CD4-positive, CD25-positive, alpha-beta regulatory T cell (primary cell): ENCODE measurements around the gene STK32C. TPM values are rescaled to one million over a fixed set of nuclear protein-coding genes. Genes with fewer than 3 reads are reported as not detected.
"Not testable (repeated sequence)": the region's sequence is repeated elsewhere in the genome, so short reads cannot be mapped to it uniquely, and the experiment has no call there.

Experiments used
- ATAC-seq, 2 donors: fragments of 150-1000 bp; cut with Tn5 transposase; one replicate each; pipeline ENCODE4 v1.10.0; 2021; ENCODE audit warnings: low read depth in 2 of 2, moderate number of reproducible peaks in 2 of 2, moderate library complexity in 1 of 2
- DNase-seq, 3 donors: peaks; one replicate each; pipeline versions ENCODE4 v3.0.0 to v3.0.0-alpha.2; 2012 to 2022; ENCODE audit warnings: mixed read lengths in 1 of 3
- H3K27ac ChIP-seq: one replicate; pipeline ENCODE4 v1.7.0; 2013; ENCODE audit warnings: mild to moderate bottlenecking, low read length; ENCODE audit not compliant: insufficient read depth, poor library complexity, severe bottlenecking
- H3K27me3 ChIP-seq: one replicate; pipeline ENCODE4 v1.7.0; 2013; ENCODE audit warnings: low read length; ENCODE audit not compliant: control insufficient read depth, insufficient read depth
- H3K36me3 ChIP-seq: one replicate; pipeline ENCODE4 v1.7.0; 2013; ENCODE audit warnings: mild to moderate bottlenecking, low read length, moderate library complexity; ENCODE audit not compliant: control insufficient read depth, insufficient read depth
- H3K4me1 ChIP-seq: 2 replicates; pipeline ENCODE4 v1.7.0; 2013; ENCODE audit warnings: mild to moderate bottlenecking, low read length; ENCODE audit not compliant: insufficient read depth, control insufficient read depth, poor library complexity, severe bottlenecking
- H3K4me3 ChIP-seq: one replicate; pipeline ENCODE4 v1.7.0; 2013; ENCODE audit warnings: low read depth, mild to moderate bottlenecking, low read length, moderate library complexity
- H3K9me3 ChIP-seq, 2 experiments: 1 replicate in 1 of 2; 2 replicates in 1 of 2; pipeline ENCODE4 v1.7.0; 2013; ENCODE audit warnings: low read length in 2 of 2, mild to moderate bottlenecking in 1 of 2, moderate library complexity in 1 of 2; ENCODE audit not compliant: control insufficient read depth in 2 of 2
- H3K27ac Mint-ChIP-seq, 3 donors: one replicate each; pipeline ENCODE4 v1.8.0; 2020 to 2022; ENCODE audit warnings: mild to moderate bottlenecking in 3 of 3, mixed read lengths in 3 of 3, moderate library complexity in 2 of 3
- H3K27me3 Mint-ChIP-seq: one replicate; pipeline ENCODE4 v1.8.0; 2022; ENCODE audit warnings: mild to moderate bottlenecking, mixed read lengths
- H3K36me3 Mint-ChIP-seq: one replicate; pipeline ENCODE4 v1.8.0; 2020; ENCODE audit warnings: mixed read lengths
- H3K4me1 Mint-ChIP-seq, 4 donors: one replicate each; pipeline ENCODE4 v1.8.0; 2020 to 2022; ENCODE audit warnings: mixed read lengths in 4 of 4, mild to moderate bottlenecking in 1 of 4
- H3K4me3 Mint-ChIP-seq, 4 donors: one replicate each; pipeline ENCODE4 v1.8.0; 2020 to 2022; ENCODE audit warnings: mild to moderate bottlenecking in 4 of 4, mixed read lengths in 4 of 4, moderate library complexity in 3 of 4
- H3K9me3 Mint-ChIP-seq, 7 donors: one replicate each; pipeline ENCODE4 v1.8.0; 2020 to 2022; ENCODE audit warnings: mixed read lengths in 7 of 7, mild to moderate bottlenecking in 3 of 7, moderate library complexity in 2 of 7
- polyA plus RNA-seq, 4 donors: library from polyadenylated mRNA; unstranded; fragments of 300-500 nt; fragmentation: Illumina TruSeq; gene quantifications; one replicate each; pipeline ENCODE4 v1.2.3, GENCODE V29; 2021
- total RNA-seq: library from RNA; stranded (reverse); gene quantifications from one replicate; pipeline ENCODE4 v1.2.3, GENCODE V29; 2022

Gene STK32C
- total and polyA plus RNA-seq, 5 donors from 2014 or later, result 3.5 to 7.0 (median 6.6) TPM

DNA sequence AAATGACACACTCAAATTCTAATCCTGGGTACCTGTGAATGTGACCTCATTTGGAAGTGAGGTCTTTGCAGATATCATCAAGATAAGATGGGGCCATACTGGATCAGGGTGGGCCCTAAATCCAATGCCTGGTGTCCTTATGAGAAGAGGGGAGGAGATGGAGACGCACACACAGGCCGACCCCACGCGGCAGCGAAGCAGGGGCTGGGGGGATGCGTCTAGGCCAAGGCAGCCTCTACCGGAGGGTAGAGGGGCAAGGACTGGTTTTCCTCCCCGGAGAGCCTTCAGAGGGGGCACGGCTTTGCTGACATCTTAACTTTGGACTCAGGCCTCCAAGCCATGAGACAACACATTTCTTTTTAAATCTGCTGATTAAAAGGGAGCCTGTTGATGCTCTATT, 87.7 kb downstream of the STK32C start:
- peaks cover 4% of the 10 kb centered on the region for H3K27me3 Mint-ChIP-seq

DNA sequence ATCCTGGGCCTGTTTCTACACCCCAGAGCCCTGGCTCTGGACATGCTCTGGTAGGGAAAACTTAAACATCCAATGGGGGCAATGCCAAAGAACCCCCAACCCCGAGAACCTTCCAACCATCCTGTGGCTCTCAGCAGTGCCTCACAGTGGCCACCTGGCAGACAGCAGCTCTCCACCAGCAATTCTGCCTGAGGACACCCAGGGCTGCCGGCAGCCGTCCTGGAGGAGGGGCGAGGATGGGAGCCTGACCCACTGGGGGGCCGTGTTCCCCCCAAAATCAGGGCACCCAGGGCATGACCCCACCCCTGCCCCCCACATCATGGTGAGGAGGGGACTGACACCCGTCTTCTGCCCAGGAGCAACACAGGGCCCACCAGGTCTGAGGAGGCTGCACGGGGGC, 88.3 kb downstream of the STK32C start:
- no peak for ATAC-seq
- peaks cover 4% of the 10 kb centered on the region for H3K27me3 Mint-ChIP-seq

More for the DNA sequence above, 87.7 kb downstream of the STK32C start:
- Histone ChIP-seq H3K36me3 (no peaks in the 10 kb centered on the region), H3K27me3 (no peaks in the 10 kb centered on the region), H3K4me3 (no peak overlapping the region), H3K27ac (no peak overlapping the region), H3K4me1 (no peaks in the 10 kb centered on the region), H3K9me3 (peaks cover 3% of the 10 kb centered on the region in 2 experiments)
- no peaks in the 10 kb centered on the region for H3K4me1 Mint-ChIP-seq
- peaks cover 0 to 25% (median 3%) of the 10 kb centered on the region in 7 donors for H3K9me3 Mint-ChIP-seq
- H3K27ac Mint-ChIP-seq, result no peak overlapping the region
- DNase-seq (no peak), ATAC-seq (no peak)
- peaks cover 12% of the 10 kb centered on the region for H3K36me3 Mint-ChIP-seq
- no peak overlapping the region for H3K4me3 Mint-ChIP-seq

DNA sequence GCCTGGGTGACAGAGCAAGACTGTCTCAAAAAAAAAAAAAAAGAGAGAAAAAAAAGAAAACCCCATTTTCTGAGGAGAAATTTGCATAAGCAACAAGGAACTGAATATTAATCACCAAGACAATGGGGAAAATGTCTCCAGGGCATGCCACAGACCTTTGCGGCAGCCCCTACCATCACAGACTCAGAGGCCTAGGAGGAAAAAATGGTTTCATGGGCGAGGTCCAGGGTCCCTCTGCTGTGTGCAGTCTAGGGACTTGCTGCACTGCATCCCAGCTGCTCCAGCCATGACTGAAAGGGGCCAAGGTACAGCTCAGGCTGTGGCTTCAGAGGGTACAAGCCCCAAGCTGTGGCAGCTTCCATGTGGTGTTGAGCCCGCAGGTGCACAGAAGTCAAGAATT, 91.3 kb downstream of the STK32C start:
- H3K4me3 Mint-ChIP-seq, H3K27ac ChIP-seq, DNase-seq, H3K27me3 ChIP-seq, H3K9me3 ChIP-seq, H3K27me3 Mint-ChIP-seq, H3K36me3 ChIP-seq, H3K4me3 ChIP-seq, H3K4me1 ChIP-seq, ATAC-seq, H3K4me1 Mint-ChIP-seq, H3K27ac Mint-ChIP-seq: not testable (repeated sequence)
- Mint-ChIP-seq H3K36me3 (peaks cover 25% of the 10 kb centered on the region), H3K9me3 (peaks cover 0 to 33% (median 3%) of the 10 kb centered on the region in 7 donors)

More for the DNA sequence above, 88.3 kb downstream of the STK32C start:
- Histone ChIP-seq H3K4me1 (no peaks in the 10 kb centered on the region), H3K9me3 (peaks cover 3% of the 10 kb centered on the region in 2 experiments), H3K36me3 (no peaks in the 10 kb centered on the region), H3K27me3 (no peaks in the 10 kb centered on the region), H3K4me3 (no peak overlapping the region), H3K27ac (no peak overlapping the region)
- DNase-seq, result no peak
- no peak overlapping the region for H3K27ac Mint-ChIP-seq
- H3K4me3 Mint-ChIP-seq, result no peak overlapping the region
- H3K4me1 Mint-ChIP-seq, result no peaks in the 10 kb centered on the region
- H3K9me3 Mint-ChIP-seq, result peaks cover 0 to 31% (median 3%) of the 10 kb centered on the region in 7 donors
- peaks cover 14% of the 10 kb centered on the region for H3K36me3 Mint-ChIP-seq

DNA sequence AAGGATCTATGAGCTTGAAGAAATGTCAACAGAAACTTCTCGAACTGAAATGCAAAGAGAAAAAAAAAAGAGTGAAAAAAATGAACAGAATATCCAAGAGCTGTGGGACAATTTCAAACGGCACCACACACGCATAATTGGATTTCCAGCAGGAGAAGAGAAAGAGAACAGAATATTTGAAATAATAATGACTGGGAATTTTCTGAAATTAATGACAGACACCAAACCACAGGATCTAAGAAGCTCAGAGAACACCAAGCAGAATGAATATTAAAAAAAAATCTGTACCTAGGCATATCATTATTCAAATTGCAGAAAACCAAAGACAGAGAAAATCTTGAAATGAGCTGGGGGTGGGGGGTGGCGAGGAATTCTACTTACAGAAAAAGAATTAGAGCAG, 93.8 kb downstream of the STK32C start:
- H3K4me1 ChIP-seq, result no peaks in the 10 kb centered on the region
- ATAC-seq (no peak), DNase-seq (no peak)
- peaks cover 0 to 29% (median 3%) of the 10 kb centered on the region in 7 donors for H3K9me3 Mint-ChIP-seq
- no peaks in the 10 kb centered on the region for H3K36me3 ChIP-seq
- H3K27me3 ChIP-seq, result no peaks in the 10 kb centered on the region
- H3K27ac ChIP-seq, result no peak overlapping the region
- H3K9me3 ChIP-seq, result peaks cover 3% of the 10 kb centered on the region in 2 experiments
- peaks cover 25% of the 10 kb centered on the region for H3K36me3 Mint-ChIP-seq
- H3K27ac Mint-ChIP-seq, result peak overlapping the region in 1 of 3 donors; percentile 16
- no peaks in the 10 kb centered on the region for H3K4me1 Mint-ChIP-seq
- no peak overlapping the region for H3K4me3 Mint-ChIP-seq
- peaks cover under 1% of the 10 kb centered on the region for H3K27me3 Mint-ChIP-seq
- H3K4me3 ChIP-seq, result no peak overlapping the region

DNA sequence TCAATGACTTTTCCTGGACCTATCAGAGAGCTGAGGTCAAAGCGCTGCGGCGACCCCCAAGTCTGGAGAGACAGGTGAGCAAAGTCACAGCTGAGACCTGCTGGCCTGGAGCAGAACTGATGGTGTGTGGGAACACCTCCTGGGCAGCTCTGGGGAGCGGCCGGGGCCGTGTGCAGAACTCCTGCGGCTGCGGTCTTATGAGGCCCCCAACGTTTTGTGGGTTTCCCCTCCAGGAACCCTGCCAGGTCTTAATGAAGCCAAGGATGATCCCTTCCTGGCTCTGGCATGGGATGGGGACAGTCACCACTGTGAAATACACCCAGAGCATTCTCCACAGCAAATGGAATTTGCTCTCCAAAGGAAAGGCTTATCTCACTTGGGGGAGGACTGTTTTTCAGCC, 94.9 kb downstream of the STK32C start:
- Mint-ChIP-seq H3K4me3 (no peak overlapping the region), H3K9me3 (peaks cover 0 to 28% (median 2%) of the 10 kb centered on the region in 7 donors)

DNA sequence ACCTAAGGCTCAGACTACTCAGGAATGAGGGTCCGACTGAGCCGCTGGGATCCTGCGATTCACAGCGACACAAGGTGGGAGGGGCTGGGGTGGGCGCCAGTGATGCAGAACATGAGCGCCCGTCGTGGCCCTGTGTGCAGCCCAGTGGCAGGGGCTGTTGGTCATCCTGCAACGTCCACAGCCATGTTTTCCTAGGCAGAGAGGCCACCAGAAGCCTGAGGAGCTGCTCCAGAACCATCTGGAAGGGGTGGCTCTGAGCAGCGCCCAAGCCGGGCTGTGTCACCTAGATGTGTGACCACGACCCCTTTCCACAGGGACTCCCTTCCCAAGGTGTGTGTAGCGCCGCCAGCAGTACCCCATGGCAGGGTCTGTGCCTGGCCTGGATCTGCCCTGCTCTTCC, 96.5 kb downstream of the STK32C start:
- Histone ChIP-seq H3K27me3 (no peaks in the 10 kb centered on the region), H3K4me1 (no peaks in the 10 kb centered on the region), H3K36me3 (no peaks in the 10 kb centered on the region), H3K4me3 (no peak overlapping the region), H3K9me3 (peaks cover 0 to 3% of the 10 kb centered on the region in 2 experiments), H3K27ac (no peak overlapping the region)
- Mint-ChIP-seq H3K27ac (no peak overlapping the region), H3K4me1 (no peaks in the 10 kb centered on the region), H3K4me3 (no peak overlapping the region), H3K27me3 (no peaks in the 10 kb centered on the region), H3K9me3 (peaks cover 0 to 19% (median 2%) of the 10 kb centered on the region in 7 donors), H3K36me3 (peaks cover 19% of the 10 kb centered on the region)
- ATAC-seq (no peak), DNase-seq (no peak)

More for the DNA sequence above, 94.9 kb downstream of the STK32C start:
- no peaks in the 10 kb centered on the region for H3K27me3 Mint-ChIP-seq
- Histone ChIP-seq H3K9me3 (peaks cover 3% of the 10 kb centered on the region in 2 experiments), H3K27ac (no peak overlapping the region), H3K36me3 (no peaks in the 10 kb centered on the region), H3K27me3 (no peaks in the 10 kb centered on the region), H3K4me3 (no peak overlapping the region), H3K4me1 (no peaks in the 10 kb centered on the region)
- DNase-seq (no peak), ATAC-seq (no peak)
- no peak overlapping the region for H3K27ac Mint-ChIP-seq
- H3K4me1 Mint-ChIP-seq, result no peaks in the 10 kb centered on the region
- peaks cover 19% of the 10 kb centered on the region for H3K36me3 Mint-ChIP-seq

DNA sequence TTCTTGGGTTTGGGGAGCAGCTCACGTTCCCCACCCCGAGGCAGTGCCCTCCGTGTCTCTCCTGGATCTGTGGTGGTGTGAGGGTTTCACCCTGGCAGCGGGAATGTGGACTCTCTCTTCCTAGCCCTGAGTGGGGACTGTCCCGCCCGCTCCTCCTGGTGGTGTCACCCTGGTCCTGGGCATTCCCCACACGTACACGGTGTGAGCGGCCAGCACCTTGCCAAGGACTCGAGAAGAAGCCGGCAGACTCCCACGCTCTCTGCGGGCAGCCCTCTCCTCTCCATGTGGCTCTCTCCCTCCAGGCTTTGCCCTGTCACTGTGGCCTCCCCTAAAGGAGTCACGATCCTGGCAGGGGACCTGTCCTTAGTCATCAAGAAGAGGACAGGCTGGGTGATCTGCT, 97.0 kb downstream of the STK32C start:
- Mint-ChIP-seq H3K4me1 (no peaks in the 10 kb centered on the region), H3K4me3 (no peak overlapping the region), H3K9me3 (peaks cover 0 to 15% (median 2%) of the 10 kb centered on the region in 7 donors), H3K36me3 (peaks cover 19% of the 10 kb centered on the region), H3K27ac (no peak overlapping the region), H3K27me3 (no peaks in the 10 kb centered on the region)
- DNase-seq, result no peak
- no peak for ATAC-seq
- Histone ChIP-seq H3K4me1 (no peaks in the 10 kb centered on the region), H3K36me3 (no peaks in the 10 kb centered on the region), H3K27ac (no peak overlapping the region), H3K4me3 (no peak overlapping the region), H3K27me3 (no peaks in the 10 kb centered on the region), H3K9me3 (peaks cover 0 to 2% of the 10 kb centered on the region in 2 experiments)

DNA sequence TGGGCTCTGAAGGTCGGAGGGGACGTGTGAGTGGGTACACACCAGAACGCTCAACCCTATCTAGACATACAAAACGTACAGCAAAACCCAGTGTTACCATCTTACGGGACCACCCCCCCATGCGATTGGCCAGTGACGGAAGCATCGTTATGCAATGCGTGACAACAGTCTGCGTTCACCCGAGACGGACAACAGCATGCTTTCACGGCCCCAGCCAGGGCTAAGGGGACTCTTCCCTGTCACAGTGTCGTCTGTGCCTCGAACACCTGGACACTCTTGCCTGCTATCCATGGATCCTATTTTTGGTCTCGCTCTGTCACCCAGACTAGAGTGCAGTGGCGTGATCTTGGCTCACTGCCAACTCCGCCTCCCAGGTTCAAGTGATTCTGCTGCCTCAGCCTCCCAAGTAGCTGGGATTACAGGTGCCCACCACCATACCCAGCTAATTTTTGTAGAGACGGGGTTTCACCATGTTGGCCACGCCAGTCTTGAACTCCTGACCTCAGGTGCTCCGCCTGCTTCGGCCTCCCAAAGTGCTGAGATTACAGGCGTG, 97.7 kb downstream of the STK32C start:
- H3K27ac Mint-ChIP-seq, result no peak overlapping the region
- H3K27me3 Mint-ChIP-seq, result no peaks in the 10 kb centered on the region
- DNase-seq (no peak), ATAC-seq (no peak)
- no peaks in the 10 kb centered on the region for H3K36me3 ChIP-seq
- H3K27me3 ChIP-seq, result no peaks in the 10 kb centered on the region
- no peak overlapping the region for H3K27ac ChIP-seq
- no peak overlapping the region for H3K4me3 Mint-ChIP-seq
- no peaks in the 10 kb centered on the region for H3K4me1 ChIP-seq
- peaks cover 0 to 8% (median 2%) of the 10 kb centered on the region in 7 donors for H3K9me3 Mint-ChIP-seq
- no peaks in the 10 kb centered on the region for H3K4me1 Mint-ChIP-seq
- H3K36me3 Mint-ChIP-seq, result peaks cover 13% of the 10 kb centered on the region
- no peak overlapping the region for H3K4me3 ChIP-seq
- H3K9me3 ChIP-seq, result no peaks in the 10 kb centered on the region
